ENCODE measurements around the gene FAM184A.

DNA sequence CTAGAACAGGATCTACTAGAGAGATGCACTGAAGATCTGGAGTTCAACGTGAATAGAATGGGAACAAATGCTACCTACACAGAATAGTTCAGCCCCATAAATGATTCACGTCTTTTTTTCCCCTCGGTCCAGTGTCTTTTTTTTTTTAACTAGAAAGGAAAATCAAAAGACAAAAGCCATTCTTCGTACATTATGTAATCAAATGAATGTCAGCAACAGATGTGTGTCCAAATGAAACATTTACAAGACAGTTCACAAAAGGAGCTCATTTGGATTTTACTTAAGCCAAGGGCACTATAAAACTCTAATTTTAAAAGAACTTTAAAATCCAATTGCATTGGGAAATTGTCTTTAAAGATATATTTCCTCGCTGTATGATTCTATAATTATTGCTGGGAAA lies 42.4 kb downstream of the FAM184A start:
- no peak for TF ChIP-seq CREM (CRISPR knock-in tag; IDR thresholded peaks at IDR 0.05)
- TF ChIP-seq, protein P1, sequence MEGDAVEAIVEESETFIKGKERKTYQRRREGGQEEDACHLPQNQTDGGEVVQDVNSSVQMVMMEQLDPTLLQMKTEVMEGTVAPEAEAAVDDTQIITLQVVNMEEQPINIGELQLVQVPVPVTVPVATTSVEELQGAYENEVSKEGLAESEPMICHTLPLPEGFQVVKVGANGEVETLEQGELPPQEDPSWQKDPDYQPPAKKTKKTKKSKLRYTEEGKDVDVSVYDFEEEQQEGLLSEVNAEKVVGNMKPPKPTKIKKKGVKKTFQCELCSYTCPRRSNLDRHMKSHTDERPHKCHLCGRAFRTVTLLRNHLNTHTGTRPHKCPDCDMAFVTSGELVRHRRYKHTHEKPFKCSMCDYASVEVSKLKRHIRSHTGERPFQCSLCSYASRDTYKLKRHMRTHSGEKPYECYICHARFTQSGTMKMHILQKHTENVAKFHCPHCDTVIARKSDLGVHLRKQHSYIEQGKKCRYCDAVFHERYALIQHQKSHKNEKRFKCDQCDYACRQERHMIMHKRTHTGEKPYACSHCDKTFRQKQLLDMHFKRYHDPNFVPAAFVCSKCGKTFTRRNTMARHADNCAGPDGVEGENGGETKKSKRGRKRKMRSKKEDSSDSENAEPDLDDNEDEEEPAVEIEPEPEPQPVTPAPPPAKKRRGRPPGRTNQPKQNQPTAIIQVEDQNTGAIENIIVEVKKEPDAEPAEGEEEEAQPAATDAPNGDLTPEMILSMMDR (IDR thresholded peaks at IDR 0.05) = no peak
- TF ChIP-seq, protein P2, sequence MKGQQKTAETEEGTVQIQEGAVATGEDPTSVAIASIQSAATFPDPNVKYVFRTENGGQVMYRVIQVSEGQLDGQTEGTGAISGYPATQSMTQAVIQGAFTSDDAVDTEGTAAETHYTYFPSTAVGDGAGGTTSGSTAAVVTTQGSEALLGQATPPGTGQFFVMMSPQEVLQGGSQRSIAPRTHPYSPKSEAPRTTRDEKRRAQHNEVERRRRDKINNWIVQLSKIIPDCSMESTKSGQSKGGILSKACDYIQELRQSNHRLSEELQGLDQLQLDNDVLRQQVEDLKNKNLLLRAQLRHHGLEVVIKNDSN (CRISPR knock-in tag; IDR thresholded peaks at IDR 0.05) = no peak
- TF ChIP-seq TEAD1 (CRISPR knock-in tag; IDR thresholded peaks at IDR 0.05) = no peak
- TF ChIP-seq, protein P3, sequence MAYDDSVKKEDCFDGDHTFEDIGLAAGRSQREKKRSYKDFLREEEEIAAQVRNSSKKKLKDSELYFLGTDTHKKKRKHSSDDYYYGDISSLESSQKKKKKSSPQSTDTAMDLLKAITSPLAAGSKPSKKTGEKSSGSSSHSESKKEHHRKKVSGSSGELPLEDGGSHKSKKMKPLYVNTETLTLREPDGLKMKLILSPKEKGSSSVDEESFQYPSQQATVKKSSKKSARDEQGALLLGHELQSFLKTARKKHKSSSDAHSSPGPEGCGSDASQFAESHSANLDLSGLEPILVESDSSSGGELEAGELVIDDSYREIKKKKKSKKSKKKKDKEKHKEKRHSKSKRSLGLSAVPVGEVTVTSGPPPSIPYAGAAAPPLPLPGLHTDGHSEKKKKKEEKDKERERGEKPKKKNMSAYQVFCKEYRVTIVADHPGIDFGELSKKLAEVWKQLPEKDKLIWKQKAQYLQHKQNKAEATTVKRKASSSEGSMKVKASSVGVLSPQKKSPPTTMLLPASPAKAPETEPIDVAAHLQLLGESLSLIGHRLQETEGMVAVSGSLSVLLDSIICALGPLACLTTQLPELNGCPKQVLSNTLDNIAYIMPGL (CRISPR knock-in tag; IDR thresholded peaks at IDR 0.05) = no peak
- TF ChIP-seq FOXP1 (CRISPR knock-in tag; IDR thresholded peaks at IDR 0.05; ENCODE audit: borderline replicate concordance) = no peak

All from WTC11 (cell line).